Heart right ventricle (tissue), 16 donors: ENCODE measurements around the gene CYB5RL. TPM values are rescaled to one million over a fixed set of nuclear protein-coding genes. Genes with fewer than 3 reads are reported as not detected.

Source experiments
- ATAC-seq, 8 donors: fragments of 200-7000 bp; cut with Tn5 transposase; one replicate each; pipeline ENCODE4 v1.9.1; 2020; ENCODE audit warnings: mild to moderate bottlenecking in 8 of 8, moderate library complexity in 8 of 8, moderate number of reproducible peaks in 1 of 8
- DNase-seq, 2 donors: peaks; one replicate each; pipeline ENCODE4 v3.0.0-alpha.2; 2020
- H3K27ac ChIP-seq, 10 donors: fragments of 200-600 bp; sonication (generic) in 2 of 10; one replicate each; pipeline versions ENCODE4 v1.5.0 to v1.8.0; 2020 to 2022; ENCODE audit warnings: mild to moderate bottlenecking in 3 of 10
- H3K27me3 ChIP-seq, 7 donors: fragments of 200-600 bp; one replicate each; pipeline ENCODE4 v1.8.0; 2021 to 2022; ENCODE audit warnings: mild to moderate bottlenecking in 2 of 7
- H3K36me3 ChIP-seq, 9 donors: fragments of 200-600 bp; sonication (generic) in 1 of 9; one replicate each; pipeline versions ENCODE4 v1.5.0 to v1.8.0; 2020 to 2022; ENCODE audit warnings: mild to moderate bottlenecking in 2 of 9
- H3K4me1 ChIP-seq, 9 donors: fragments of 200-600 bp; sonication (generic) in 1 of 9; one replicate each; pipeline versions ENCODE4 v1.5.0 to v1.8.0; 2020 to 2022; ENCODE audit warnings: mild to moderate bottlenecking in 4 of 9
- H3K4me3 ChIP-seq, 10 donors: fragments of 200-600 bp; sonication (generic) in 2 of 10; one replicate each; pipeline versions ENCODE4 v1.5.0 to v1.8.0; 2020 to 2022; ENCODE audit warnings: mild to moderate bottlenecking in 7 of 10, moderate library complexity in 2 of 10
- H3K9me3 ChIP-seq, 11 donors: fragments of 200-600 bp in 10 of 11; sonication (generic) in 2 of 11; one replicate each; pipeline versions ENCODE4 v1.5.0 to v1.8.0; 2013 to 2022; ENCODE audit warnings: mild to moderate bottlenecking in 2 of 11, control low read depth in 1 of 11, moderate library complexity in 1 of 11
- WGBS, 2 donors: extraction: QIAGEN DNeasy Blood & Tissue Kit; methylation state at CpG; one replicate each; pipeline ENCODE4 v1.1.7; 2013; ENCODE audit warnings: inconsistent platforms in 1 of 2; 5-methylcytosine and 5-hydroxymethylcytosine counted together
- intact Hi-C, 10 donors: fragments of 100-400 bp; cut with DNase I; formaldehyde crosslinking; loops; one replicate each; pipeline versions ENCODE4 v1.11.1 to v1.14.2; 2022
- polyA plus RNA-seq, 2 donors: library from polyadenylated mRNA; stranded (reverse); fragments of 200-250 nt; gene quantifications; one replicate each; pipeline ENCODE4 v1.2.3, GENCODE V29; 2013
- total RNA-seq, 10 donors: library from RNA; stranded (reverse); fragmentation: NEBNext Ultra II Directional in 3 of 10; extraction: Animal tissue kit (Norgen Biotek cat#: 25700) in 3 of 10; gene quantifications; one replicate each; pipeline versions ENCODE4 v1.2.1 to v1.2.4, GENCODE V29; 2021 to 2023
- TF ChIP-seq, protein P1 (sequence below), 9 donors: fragments of 200-600 bp; sonication (generic) in 2 of 9; IDR thresholded peaks; one replicate each; pipeline versions ENCODE4 v1.5.0 to v1.8.0; 2021 to 2022; ENCODE audit warnings: antibody characterized with exemption in 9 of 9, mild to moderate bottlenecking in 5 of 9, moderate library complexity in 1 of 9
- donor health status: Arrhythmogenic right ventricular cardiomyopathy.
- donor health status: ischemic (EF 13 %, LVEDD 7.1; RV severe dilation, severe dysfunction).
- donor health status: healthy with polysubstance abuse.
- donor health status: DM: no; HTN: yes; CAD: no.
- donor health status: DM: no; HTN: no; CAD: no.
- donor health status: ischemic (EF 25% LVEDD 6.9; RV normal size, moderate dysfunction).
- donor health status: ischemic (EF 25% LVEDD 5.7; RV mildly dilated, moderate dysfunction).
- donor health status: healthy.
- donor health status: DM: yes; HTN: yes; CAD: no.
- donor health status: Ischemic cardiomyopathy.
- donor health status: ischemic (EF 35%, LVEDD 5.7; RV mildly dilated, moderate dysfunction).
- donor health status: nonischemic (EF 11% LVEDD 7.7; RV severe dilation, severe dysfunction).
- donor health status: DM: yes; HTN: yes; CAD: no.
- donor health status: PGD.
- donor health status: ischemic (EF 29% LVEDD 5.4; RV normal size, mild dysfunction).
- donor health status: nonischemic (EF 23%, LVEDD 6.1; RV moderate dilation, normal function).

The CYB5RL gene
- total and polyA plus RNA-seq, 12 donors, result 0.99 to 8.3 (median 5.4) TPM

GRCh38 chr1:54159733-54160316 is 40.0 kb downstream of the CYB5RL start:
- H3K9me3 ChIP-seq, result no peaks in the 10 kb centered on the region
- ATAC-seq (peak in 3 of 8 donors; percentile 12 to 53 (median 17)), DNase-seq (no peak)
- no peaks in the 10 kb centered on the region for H3K27me3 ChIP-seq
- WGBS, 2 donors, result 69 to 76% methylated on average over 4 of the region's 4 CpGs
- TF ChIP-seq, protein P1, sequence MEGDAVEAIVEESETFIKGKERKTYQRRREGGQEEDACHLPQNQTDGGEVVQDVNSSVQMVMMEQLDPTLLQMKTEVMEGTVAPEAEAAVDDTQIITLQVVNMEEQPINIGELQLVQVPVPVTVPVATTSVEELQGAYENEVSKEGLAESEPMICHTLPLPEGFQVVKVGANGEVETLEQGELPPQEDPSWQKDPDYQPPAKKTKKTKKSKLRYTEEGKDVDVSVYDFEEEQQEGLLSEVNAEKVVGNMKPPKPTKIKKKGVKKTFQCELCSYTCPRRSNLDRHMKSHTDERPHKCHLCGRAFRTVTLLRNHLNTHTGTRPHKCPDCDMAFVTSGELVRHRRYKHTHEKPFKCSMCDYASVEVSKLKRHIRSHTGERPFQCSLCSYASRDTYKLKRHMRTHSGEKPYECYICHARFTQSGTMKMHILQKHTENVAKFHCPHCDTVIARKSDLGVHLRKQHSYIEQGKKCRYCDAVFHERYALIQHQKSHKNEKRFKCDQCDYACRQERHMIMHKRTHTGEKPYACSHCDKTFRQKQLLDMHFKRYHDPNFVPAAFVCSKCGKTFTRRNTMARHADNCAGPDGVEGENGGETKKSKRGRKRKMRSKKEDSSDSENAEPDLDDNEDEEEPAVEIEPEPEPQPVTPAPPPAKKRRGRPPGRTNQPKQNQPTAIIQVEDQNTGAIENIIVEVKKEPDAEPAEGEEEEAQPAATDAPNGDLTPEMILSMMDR (IDR thresholded peaks at IDR 0.05), result no peak
- no peak overlapping the region for H3K27ac ChIP-seq
- intact Hi-C loops, result no loop called here
- no peak overlapping the region for H3K4me3 ChIP-seq
- no peaks in the 10 kb centered on the region for H3K36me3 ChIP-seq
- peaks cover 0 to 9% (median 4%) of the 10 kb centered on the region in 9 donors for H3K4me1 ChIP-seq

GRCh38 chr1:54158071-54158470 is 41.8 kb downstream of the CYB5RL start:
- H3K9me3 ChIP-seq, result no peaks in the 10 kb centered on the region
- H3K27me3 ChIP-seq, result no peaks in the 10 kb centered on the region
- intact Hi-C loops, result no loop called here
- H3K4me1 ChIP-seq, result peaks cover 0 to 17% (median 8%) of the 10 kb centered on the region in 9 donors
- no peak overlapping the region for H3K4me3 ChIP-seq
- no peak overlapping the region for H3K27ac ChIP-seq
- TF ChIP-seq, protein P1 (IDR thresholded peaks at IDR 0.05), result no peak
- H3K36me3 ChIP-seq, result no peaks in the 10 kb centered on the region
- 83 to 92% methylated on average over 3 of the region's 3 CpGs for WGBS, 2 donors
- DNase-seq (no peak), ATAC-seq (no peak)

DNA sequence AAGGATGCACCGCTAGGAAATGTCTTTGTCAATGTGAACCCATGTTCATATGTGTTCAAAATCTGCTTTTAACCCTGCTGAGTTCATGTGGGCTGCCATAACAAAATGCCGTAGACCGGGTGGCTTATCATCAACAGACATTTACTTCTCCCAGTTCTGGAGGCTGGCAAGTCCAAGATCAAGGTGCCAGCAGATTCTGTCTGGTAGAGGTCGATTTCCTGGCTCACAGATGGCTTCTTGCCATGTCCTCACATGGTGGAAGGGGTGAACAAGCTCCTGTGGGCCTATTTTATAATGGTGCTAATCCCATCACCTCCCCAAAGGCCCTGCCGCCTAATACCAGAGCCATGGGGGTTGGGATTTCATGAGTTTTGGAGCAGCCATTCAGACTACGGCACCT is 42.4 kb downstream of the CYB5RL start:
- ATAC-seq (no peak), DNase-seq (no peak)
- 86 to 94% methylated on average over 6 of the region's 6 CpGs for WGBS, 2 donors
- Histone ChIP-seq H3K27me3 (no peaks in the 10 kb centered on the region), H3K4me3 (no peak overlapping the region), H3K4me1 (peaks cover 0 to 17% (median 8%) of the 10 kb centered on the region in 9 donors), H3K27ac (no peak overlapping the region), H3K9me3 (no peaks in the 10 kb centered on the region), H3K36me3 (no peaks in the 10 kb centered on the region)
- TF ChIP-seq, protein P1 (IDR thresholded peaks at IDR 0.05), result no peak
- intact Hi-C loops, result no loop called here

DNA sequence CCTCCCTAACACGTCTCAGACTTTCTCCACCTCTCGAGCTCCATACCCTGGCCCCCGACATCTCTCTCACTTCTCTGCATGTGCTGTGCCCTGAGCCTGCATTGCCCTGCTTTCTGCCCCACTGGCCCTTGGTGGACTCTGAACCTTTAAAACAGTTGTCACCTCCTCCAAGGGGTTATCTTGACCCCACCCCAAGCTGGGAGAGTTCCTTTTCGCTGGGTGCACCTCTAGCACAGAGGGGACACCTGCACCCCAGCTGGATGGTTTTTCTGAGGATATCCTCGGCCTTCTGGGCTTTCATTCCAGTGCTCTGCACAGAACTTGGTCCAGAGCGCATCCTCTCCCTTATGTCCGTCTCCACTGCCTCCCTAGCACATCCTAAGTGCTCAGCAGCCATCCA is 42.8 kb downstream of the CYB5RL start:
- TF ChIP-seq, protein P1 (IDR thresholded peaks at IDR 0.05), result no peak
- intact Hi-C loops, result no loop called here
- H3K4me3 ChIP-seq, result no peak overlapping the region
- H3K27ac ChIP-seq, result no peak overlapping the region
- no peak for ATAC-seq
- DNase-seq, result no peak
- no peaks in the 10 kb centered on the region for H3K27me3 ChIP-seq
- 89 to 96% methylated on average over 7 of the region's 7 CpGs for WGBS, 2 donors
- no peaks in the 10 kb centered on the region for H3K9me3 ChIP-seq
- H3K36me3 ChIP-seq, result no peaks in the 10 kb centered on the region
- peaks cover 0 to 17% (median 8%) of the 10 kb centered on the region in 9 donors for H3K4me1 ChIP-seq
